ENCODE measurements around the gene PHPT1.

- TF ChIP-seq, protein P1, sequence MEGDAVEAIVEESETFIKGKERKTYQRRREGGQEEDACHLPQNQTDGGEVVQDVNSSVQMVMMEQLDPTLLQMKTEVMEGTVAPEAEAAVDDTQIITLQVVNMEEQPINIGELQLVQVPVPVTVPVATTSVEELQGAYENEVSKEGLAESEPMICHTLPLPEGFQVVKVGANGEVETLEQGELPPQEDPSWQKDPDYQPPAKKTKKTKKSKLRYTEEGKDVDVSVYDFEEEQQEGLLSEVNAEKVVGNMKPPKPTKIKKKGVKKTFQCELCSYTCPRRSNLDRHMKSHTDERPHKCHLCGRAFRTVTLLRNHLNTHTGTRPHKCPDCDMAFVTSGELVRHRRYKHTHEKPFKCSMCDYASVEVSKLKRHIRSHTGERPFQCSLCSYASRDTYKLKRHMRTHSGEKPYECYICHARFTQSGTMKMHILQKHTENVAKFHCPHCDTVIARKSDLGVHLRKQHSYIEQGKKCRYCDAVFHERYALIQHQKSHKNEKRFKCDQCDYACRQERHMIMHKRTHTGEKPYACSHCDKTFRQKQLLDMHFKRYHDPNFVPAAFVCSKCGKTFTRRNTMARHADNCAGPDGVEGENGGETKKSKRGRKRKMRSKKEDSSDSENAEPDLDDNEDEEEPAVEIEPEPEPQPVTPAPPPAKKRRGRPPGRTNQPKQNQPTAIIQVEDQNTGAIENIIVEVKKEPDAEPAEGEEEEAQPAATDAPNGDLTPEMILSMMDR (IDR thresholded peaks at IDR 0.05), result no peak
- TF ChIP-seq POLR2AphosphoS5 (IDR thresholded peaks at IDR 0.05) (no peak), POLR2A (IDR thresholded peaks at IDR 0.05; ENCODE audit: low read depth) (no peak)
These were observed 37.7 kb downstream of the PHPT1 start for GRCh38 chr9:136886610-136887597.
